PFSK-1 (cell line): ENCODE results near the gene ATXN2.

ENCODE experiments used
- FOXP2 ChIP-seq: optimal IDR thresholded peaks from 2 replicates; pipeline ENCODE3; 2011; ENCODE audit warnings: borderline replicate concordance, control low read depth, inconsistent platforms; ENCODE audit not compliant: insufficient read depth; ENCODE audit errors: extremely low read length, extremely low read depth
- POLR2AphosphoS5 ChIP-seq: IDR thresholded peaks from 2 replicates; pipeline ENCODE4 v1.6.1; 2012; ENCODE audit warnings: low read depth, mild to moderate bottlenecking, control low read depth, low read length, moderate library complexity
- SIN3A ChIP-seq: IDR thresholded peaks from 2 replicates; pipeline ENCODE4 v1.6.1; 2012; ENCODE audit warnings: mild to moderate bottlenecking, low read length, moderate library complexity, borderline replicate concordance; ENCODE audit not compliant: insufficient read depth
- TAF1 ChIP-seq: IDR thresholded peaks from 2 replicates; pipeline ENCODE4 v1.6.1; 2012; ENCODE audit warnings: low read length, control low read depth, borderline replicate concordance; ENCODE audit not compliant: insufficient read depth
- TF ChIP-seq, protein P1 (sequence below), 2 experiments: IDR thresholded peaks; 2 replicates each; pipeline versions ENCODE4 v1.6.1 to v1.8.0; 2011 to 2012; ENCODE audit warnings: low read depth in 2 of 2, low read length in 2 of 2, control low read depth in 1 of 2, inconsistent platforms in 1 of 2, mild to moderate bottlenecking in 1 of 2, moderate library complexity in 1 of 2; ENCODE audit not compliant: insufficient read depth in 1 of 2

The ATXN2 gene

GRCh38 chr12:111546171-111546570, 52.9 kb downstream of the ATXN2 start:
- TF ChIP-seq POLR2AphosphoS5, result no peak
- TF ChIP-seq, protein P1, sequence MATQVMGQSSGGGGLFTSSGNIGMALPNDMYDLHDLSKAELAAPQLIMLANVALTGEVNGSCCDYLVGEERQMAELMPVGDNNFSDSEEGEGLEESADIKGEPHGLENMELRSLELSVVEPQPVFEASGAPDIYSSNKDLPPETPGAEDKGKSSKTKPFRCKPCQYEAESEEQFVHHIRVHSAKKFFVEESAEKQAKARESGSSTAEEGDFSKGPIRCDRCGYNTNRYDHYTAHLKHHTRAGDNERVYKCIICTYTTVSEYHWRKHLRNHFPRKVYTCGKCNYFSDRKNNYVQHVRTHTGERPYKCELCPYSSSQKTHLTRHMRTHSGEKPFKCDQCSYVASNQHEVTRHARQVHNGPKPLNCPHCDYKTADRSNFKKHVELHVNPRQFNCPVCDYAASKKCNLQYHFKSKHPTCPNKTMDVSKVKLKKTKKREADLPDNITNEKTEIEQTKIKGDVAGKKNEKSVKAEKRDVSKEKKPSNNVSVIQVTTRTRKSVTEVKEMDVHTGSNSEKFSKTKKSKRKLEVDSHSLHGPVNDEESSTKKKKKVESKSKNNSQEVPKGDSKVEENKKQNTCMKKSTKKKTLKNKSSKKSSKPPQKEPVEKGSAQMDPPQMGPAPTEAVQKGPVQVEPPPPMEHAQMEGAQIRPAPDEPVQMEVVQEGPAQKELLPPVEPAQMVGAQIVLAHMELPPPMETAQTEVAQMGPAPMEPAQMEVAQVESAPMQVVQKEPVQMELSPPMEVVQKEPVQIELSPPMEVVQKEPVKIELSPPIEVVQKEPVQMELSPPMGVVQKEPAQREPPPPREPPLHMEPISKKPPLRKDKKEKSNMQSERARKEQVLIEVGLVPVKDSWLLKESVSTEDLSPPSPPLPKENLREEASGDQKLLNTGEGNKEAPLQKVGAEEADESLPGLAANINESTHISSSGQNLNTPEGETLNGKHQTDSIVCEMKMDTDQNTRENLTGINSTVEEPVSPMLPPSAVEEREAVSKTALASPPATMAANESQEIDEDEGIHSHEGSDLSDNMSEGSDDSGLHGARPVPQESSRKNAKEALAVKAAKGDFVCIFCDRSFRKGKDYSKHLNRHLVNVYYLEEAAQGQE (IDR thresholded peaks at IDR 0.05; ENCODE audit: insufficient read depth in 1 of 2, low read depth in 2 of 2, low read length in 2 of 2), result no peak

- TF ChIP-seq, protein P1 (IDR thresholded peaks at IDR 0.05; ENCODE audit: insufficient read depth in 1 of 2, low read depth in 2 of 2, low read length in 2 of 2), result no peak
- no peak for TF ChIP-seq FOXP2
- TF ChIP-seq TAF1, result no peak
- TF ChIP-seq POLR2AphosphoS5, result no peak
- no peak for TF ChIP-seq SIN3A
These were observed 55.1 kb downstream of the ATXN2 start for GRCh38 chr12:111544032-111544431.

- TF ChIP-seq SIN3A (no peak), TAF1 (no peak), POLR2AphosphoS5 (no peak), FOXP2 (no peak)
- TF ChIP-seq, protein P1 (IDR thresholded peaks at IDR 0.05; ENCODE audit: insufficient read depth in 1 of 2, low read depth in 2 of 2, low read length in 2 of 2), result no peak
These were observed 66.4 kb downstream of the ATXN2 start for GRCh38 chr12:111532751-111533150.

GRCh38 chr12:111529424-111530368, 69.4 kb downstream of the ATXN2 start:
- TF ChIP-seq TAF1 (no peak), POLR2AphosphoS5 (no peak), FOXP2 (no peak), SIN3A (no peak)
- TF ChIP-seq, protein P1 (IDR thresholded peaks at IDR 0.05; ENCODE audit: insufficient read depth in 1 of 2, low read depth in 2 of 2, low read length in 2 of 2), result no peak
